Skeletal muscle satellite cell (primary cell): ENCODE data around the gene CCL23. TPM values are rescaled to one million over a fixed set of nuclear protein-coding genes. Genes with fewer than 3 reads are reported as not detected.

Source experiments
- H3K27me3 ChIP-seq: 2 replicates; pipeline ENCODE4 v1.7.0; 2013; ENCODE audit warnings: low read length; ENCODE audit not compliant: control insufficient read depth, insufficient read depth
- H3K36me3 ChIP-seq: 2 replicates; pipeline ENCODE4 v1.7.0; 2013; ENCODE audit warnings: mild to moderate bottlenecking, control low read depth, low read length; ENCODE audit not compliant: insufficient read depth
- H3K4me1 ChIP-seq: 2 replicates; pipeline ENCODE4 v1.7.0; 2013; ENCODE audit warnings: low read length; ENCODE audit not compliant: control insufficient read depth, insufficient read depth
- H3K4me2 ChIP-seq: 2 replicates; pipeline ENCODE4 v1.7.0; 2013; ENCODE audit warnings: mild to moderate bottlenecking, low read length
- H3K4me3 ChIP-seq: 2 replicates; pipeline ENCODE4 v1.7.0; 2013; ENCODE audit warnings: low read length
- H3K9ac ChIP-seq: 2 replicates; pipeline ENCODE4 v1.7.0; 2013; ENCODE audit warnings: mild to moderate bottlenecking, low read depth, low read length, moderate library complexity
- H3K9me3 ChIP-seq: replicated peaks from 2 replicates; pipeline ENCODE4 v1.7.0; 2013; ENCODE audit warnings: mild to moderate bottlenecking, control low read depth, low read length
- total RNA-seq: library from RNA; depleted of rRNA; stranded (reverse); fragments of >200 nt; gene quantifications from 2 replicates; pipeline ENCODE4 v1.2.3, GENCODE V29; 2012; rRNA removed

The CCL23 gene
- not detected in 2 replicates for total RNA-seq

DNA sequence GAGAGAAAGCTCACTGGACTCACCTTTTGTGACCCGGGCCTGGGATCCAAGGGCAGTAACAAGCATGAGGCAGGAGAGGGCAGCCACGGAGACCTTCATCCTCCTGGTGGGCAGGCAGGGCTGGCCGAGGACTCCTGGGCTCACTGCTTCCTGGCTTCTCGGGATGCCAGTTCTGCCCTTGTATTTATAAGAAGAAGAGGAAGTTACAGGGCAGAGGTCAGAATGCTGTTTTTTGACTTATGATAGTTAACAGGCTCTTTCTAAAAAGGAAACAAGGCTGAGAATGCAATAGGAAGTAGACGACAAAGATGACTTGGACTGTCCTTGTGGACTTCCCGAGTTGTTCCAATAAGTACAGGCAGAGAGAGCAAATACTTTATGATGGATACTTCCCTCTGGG is at the start of gene CCL23:
Gene CCL23 (minus strand): TSS at position 174 of the 400 bp plus-strand sequence. CDS start 75 bp downstream, at position 99.
- Histone ChIP-seq H3K9me3 (no peaks in the 10 kb centered on the region), H3K36me3 (no peaks in the 10 kb centered on the region), H3K27me3 (no peaks in the 10 kb centered on the region), H3K4me3 (no peak within 1 kb of the TSS), H3K9ac (no peak within 1 kb of the TSS), H3K4me1 (no peaks in the 10 kb centered on the region), H3K4me2 (no peak within 1 kb of the TSS)

GRCh38 chr17:36066365-36066985 is 48.7 kb upstream of the CCL23 start:
- Histone ChIP-seq H3K27me3 (no peaks in the 10 kb centered on the region), H3K9me3 (no peaks in the 10 kb centered on the region), H3K36me3 (no peaks in the 10 kb centered on the region), H3K4me3 (no peak overlapping the region), H3K9ac (no peak overlapping the region), H3K4me1 (no peaks in the 10 kb centered on the region), H3K4me2 (no peak overlapping the region)

- no peak within 1 kb of the TSS for H3K4me3 ChIP-seq
- no peaks in the 10 kb centered on the region for H3K36me3 ChIP-seq
- H3K9me3 ChIP-seq: no peaks in the 10 kb centered on the region
- no peak within 1 kb of the TSS for H3K9ac ChIP-seq
- H3K27me3 ChIP-seq: no peaks in the 10 kb centered on the region
- no peaks in the 10 kb centered on the region for H3K4me1 ChIP-seq
- no peak within 1 kb of the TSS for H3K4me2 ChIP-seq
Measured at GRCh38 chr17:36063786-36064541, 46.2 kb upstream of the CCL23 start, which contains the start of gene CCL18. Gene CCL18 (plus strand): TSS chr17:36064272. CDS start chr17:36064343, 71 bp downstream.

DNA sequence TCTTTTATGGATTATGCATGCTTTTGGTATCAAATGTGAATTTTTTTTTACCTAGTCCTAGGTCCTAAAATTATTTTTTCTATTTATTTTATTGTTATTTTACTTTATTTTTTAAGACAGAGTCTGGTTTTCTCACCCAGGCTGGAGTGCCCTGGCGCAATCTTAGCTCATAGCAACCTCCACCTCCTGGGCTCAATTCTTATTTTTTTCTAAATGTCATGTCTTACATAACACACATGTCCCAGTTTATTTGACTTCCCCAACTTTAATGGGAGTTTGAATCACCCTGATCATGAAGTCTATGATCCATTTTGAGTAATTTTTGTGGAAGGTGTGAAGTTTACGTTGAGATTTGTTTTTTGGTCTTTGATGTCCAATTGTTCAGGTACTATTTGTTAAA is 43.0 kb upstream of the CCL23 start:
- no peak overlapping the region for H3K4me2 ChIP-seq
- no peaks in the 10 kb centered on the region for H3K4me1 ChIP-seq
- H3K27me3 ChIP-seq: no peaks in the 10 kb centered on the region
- H3K9ac ChIP-seq: no peak overlapping the region
- H3K36me3 ChIP-seq: no peaks in the 10 kb centered on the region
- no peaks in the 10 kb centered on the region for H3K9me3 ChIP-seq
- H3K4me3 ChIP-seq: no peak overlapping the region

GRCh38 chr17:36059406-36059805 is 41.6 kb upstream of the CCL23 start:
- Histone ChIP-seq H3K36me3 (no peaks in the 10 kb centered on the region), H3K9me3 (no peaks in the 10 kb centered on the region), H3K4me2 (no peak overlapping the region)

DNA sequence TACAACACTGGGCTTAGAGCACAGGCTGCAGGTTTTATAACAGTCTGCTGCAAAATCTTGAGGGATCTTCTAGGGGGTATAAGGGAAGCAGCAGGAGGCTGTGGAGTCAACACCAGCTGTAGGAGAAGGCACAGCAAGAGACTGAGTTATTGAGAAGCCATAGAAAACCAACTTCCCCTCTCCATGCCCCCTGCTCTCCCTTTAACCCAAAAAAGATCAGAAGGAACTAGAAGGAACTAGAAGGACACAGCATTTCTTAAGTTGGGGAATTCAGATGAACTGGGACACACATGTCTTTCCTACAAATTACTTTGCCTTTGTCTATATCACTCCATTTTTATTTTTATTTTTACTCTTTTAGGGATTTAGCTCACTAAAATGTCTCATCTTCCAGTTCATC is 40.1 kb upstream of the CCL23 start:
- no peaks in the 10 kb centered on the region for H3K9me3 ChIP-seq
- no peak overlapping the region for H3K4me2 ChIP-seq
- no peaks in the 10 kb centered on the region for H3K4me1 ChIP-seq
- no peaks in the 10 kb centered on the region for H3K36me3 ChIP-seq
- H3K9ac ChIP-seq: no peak overlapping the region
- no peak overlapping the region for H3K4me3 ChIP-seq
- no peaks in the 10 kb centered on the region for H3K27me3 ChIP-seq

More at GRCh38 chr17:36059406-36059805, 41.6 kb upstream of the CCL23 start:
- Histone ChIP-seq H3K4me1 (no peaks in the 10 kb centered on the region), H3K9ac (no peak overlapping the region), H3K4me3 (no peak overlapping the region), H3K27me3 (no peaks in the 10 kb centered on the region)

DNA sequence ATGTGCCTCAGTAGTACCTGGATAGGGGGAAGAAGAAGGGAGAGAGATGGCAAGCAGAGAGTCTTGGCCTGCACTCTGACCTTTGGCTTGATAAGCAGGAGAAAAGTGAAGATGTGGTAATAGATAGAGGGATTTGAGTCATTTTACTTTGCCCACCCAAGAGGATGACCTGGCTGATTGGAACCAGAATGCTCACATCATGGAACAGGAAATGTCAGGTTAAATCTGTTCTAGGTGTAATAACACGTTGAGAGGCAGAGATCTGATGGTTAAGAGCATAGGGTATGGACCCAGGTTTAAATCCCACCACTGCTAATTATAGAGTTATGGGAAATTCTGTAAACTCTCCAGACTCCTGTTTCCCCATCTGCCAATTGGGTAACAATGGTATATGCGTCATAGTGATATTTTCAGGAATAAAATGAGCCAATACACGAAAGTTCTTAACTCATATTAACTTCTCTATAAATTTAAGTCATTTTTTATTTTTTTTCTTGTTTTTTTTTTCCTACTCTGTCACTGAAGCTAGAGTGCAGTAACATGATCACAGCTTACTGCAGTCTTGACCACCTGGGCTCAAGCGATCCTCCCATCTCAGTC is 38.2 kb upstream of the CCL23 start:
- no peak overlapping the region for H3K9ac ChIP-seq
- no peak overlapping the region for H3K4me3 ChIP-seq
- no peaks in the 10 kb centered on the region for H3K36me3 ChIP-seq
- no peaks in the 10 kb centered on the region for H3K9me3 ChIP-seq
- H3K27me3 ChIP-seq: no peaks in the 10 kb centered on the region
- no peak overlapping the region for H3K4me2 ChIP-seq
- H3K4me1 ChIP-seq: no peaks in the 10 kb centered on the region

GRCh38 chr17:36055171-36055570 is 37.4 kb upstream of the CCL23 start:
- H3K27me3 ChIP-seq: no peaks in the 10 kb centered on the region
- no peak overlapping the region for H3K4me2 ChIP-seq
- no peak overlapping the region for H3K9ac ChIP-seq
- H3K4me3 ChIP-seq: no peak overlapping the region
- H3K9me3 ChIP-seq: no peaks in the 10 kb centered on the region
- no peaks in the 10 kb centered on the region for H3K36me3 ChIP-seq
- H3K4me1 ChIP-seq: no peaks in the 10 kb centered on the region

- H3K4me1 ChIP-seq: no peaks in the 10 kb centered on the region
Measured at GRCh38 chr17:36049643-36050042, 31.9 kb upstream of the CCL23 start.

DNA sequence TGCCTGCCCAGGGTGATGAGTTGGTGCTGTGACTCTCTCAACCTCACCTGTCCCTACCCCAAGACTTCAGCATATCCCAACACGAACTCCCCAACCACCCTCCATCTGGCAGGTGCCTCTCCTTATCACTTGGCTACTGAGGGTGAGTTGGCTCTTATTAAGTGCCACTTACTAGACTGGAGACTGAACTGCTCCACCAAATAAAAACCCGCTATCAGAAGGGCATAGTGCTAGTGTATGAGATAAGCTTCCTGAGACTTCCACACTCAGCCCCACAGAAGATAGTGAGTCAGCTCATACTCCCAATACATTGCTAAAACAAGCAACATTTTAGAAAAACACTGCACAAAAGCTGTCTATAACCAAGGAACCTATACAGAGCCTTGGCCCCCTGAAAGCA is 30.3 kb upstream of the CCL23 start:
- H3K36me3 ChIP-seq: no peaks in the 10 kb centered on the region
- no peak overlapping the region for H3K9ac ChIP-seq
- H3K9me3 ChIP-seq: no peaks in the 10 kb centered on the region
- H3K4me1 ChIP-seq: no peaks in the 10 kb centered on the region
- no peaks in the 10 kb centered on the region for H3K27me3 ChIP-seq
- no peak overlapping the region for H3K4me3 ChIP-seq
- H3K4me2 ChIP-seq: no peak overlapping the region

More at GRCh38 chr17:36049643-36050042, 31.9 kb upstream of the CCL23 start:
- H3K4me3 ChIP-seq: no peak overlapping the region
- H3K4me2 ChIP-seq: no peak overlapping the region
- no peaks in the 10 kb centered on the region for H3K9me3 ChIP-seq
- no peak overlapping the region for H3K9ac ChIP-seq
- no peaks in the 10 kb centered on the region for H3K36me3 ChIP-seq
- H3K27me3 ChIP-seq: no peaks in the 10 kb centered on the region

- Histone ChIP-seq H3K27me3 (peaks cover 3% of the 10 kb centered on the region), H3K36me3 (no peaks in the 10 kb centered on the region), H3K4me2 (no peak overlapping the region), H3K4me1 (no peaks in the 10 kb centered on the region), H3K4me3 (no peak overlapping the region), H3K9me3 (no peaks in the 10 kb centered on the region), H3K9ac (no peak overlapping the region)
Measured at GRCh38 chr17:36036235-36036634, 18.5 kb upstream of the CCL23 start.
